ENCODE data around the gene HOXB8.
A peak's percentile ranks its signal among the peaks of the same experiment; 100 is the strongest.

Gene HOXB8

GRCh38 chr17:48637323-48638260, 22.5 kb upstream of the HOXB8 start:
- no peak for DNase-seq (ENCODE audit: low spot score)

GRCh38 chr17:48636177-48637018, 21.3 kb upstream of the HOXB8 start:
- DNase-seq (ENCODE audit: low spot score), result peak; percentile 59

GRCh38 chr17:48634493-48635208, 19.6 kb upstream of the HOXB8 start:
- no peak for DNase-seq (ENCODE audit: low spot score)

GRCh38 chr17:48633266-48633677, 18.2 kb upstream of the HOXB8 start:
- no peak for DNase-seq (ENCODE audit: low spot score)

- DNase-seq (ENCODE audit: low spot score), result no peak
These were observed 17.6 kb upstream of the HOXB8 start for GRCh38 chr17:48632579-48633265.

GRCh38 chr17:48631693-48632578, 16.8 kb upstream of the HOXB8 start:
- no peak for DNase-seq (ENCODE audit: low spot score)

- DNase-seq (ENCODE audit: low spot score), result no peak
These were observed 16.0 kb upstream of the HOXB8 start for GRCh38 chr17:48630925-48631692.

GRCh38 chr17:48630009-48630924, 15.2 kb upstream of the HOXB8 start:
- DNase-seq (ENCODE audit: low spot score), result no peak

- no peak for DNase-seq (ENCODE audit: low spot score)
These were observed 14.3 kb upstream of the HOXB8 start for GRCh38 chr17:48629411-48629759.

GRCh38 chr17:48628649-48629410, 13.7 kb upstream of the HOXB8 start:
- DNase-seq (ENCODE audit: low spot score), result no peak

GRCh38 chr17:48627623-48628521, 12.8 kb upstream of the HOXB8 start:
- no peak for DNase-seq (ENCODE audit: low spot score)

GRCh38 chr17:48627118-48627597, 12.1 kb upstream of the HOXB8 start:
- DNase-seq (ENCODE audit: low spot score), result no peak

- no peak for DNase-seq (ENCODE audit: low spot score)
These were observed 11.4 kb upstream of the HOXB8 start, which contains the start of gene HOXB9 for GRCh38 chr17:48626245-48627117. TSS of gene HOXB9 (minus strand) at chr17:48626358. CDS start at chr17:48626269, 89 bp downstream.

GRCh38 chr17:48625495-48626244, 10.6 kb upstream of the HOXB8 start:
- no peak for DNase-seq (ENCODE audit: low spot score)

Measured in CD4-positive, alpha-beta T cell treated with Interleukin-15 for 4 hours (primary cell).